K562 (cell line): Measurements from ENCODE around the gene TEX261. TPM values are rescaled to one million over a fixed set of nuclear protein-coding genes. Genes with fewer than 3 reads are reported as not detected.

Source experiments
- ATAC-seq: fragments of 200-7000 bp; cut with Tn5 transposase; 3 replicates; pipeline ENCODE4 v1.9.1; 2020; ENCODE audit warnings: moderate library complexity
- BruUV-seq: library from RNA; stranded (reverse); fragments of 400-500 nt; replicated peaks from 2 replicates; lab custom pipeline; 2021; lab: Mats Ljungman, UMichigan
- CTCF ChIA-PET: fragments of 300-600 bp; formaldehyde crosslinking; extraction: SDS; loops from one replicate; lab custom pipeline; 2021; ENCODE audit warnings: low intra/inter-chr PET ratio; lab: Yijun Ruan, JAX
- POLR2A ChIA-PET: fragments of 300-600, 350-650 bp; sonication (Branson Sonifier 250); formaldehyde crosslinking; extraction: SDS; loops from one replicate; lab custom pipeline; 2021; ENCODE audit warnings: antibody characterized with exemption, inconsistent platforms; lab: Yijun Ruan, JAX
- DNase-seq, 4 experiments: peaks; one replicate each; pipeline versions ENCODE4 v3.0.0 to v3.0.0-alpha.2; 2011 to 2018; ENCODE audit warnings: low spot score in 3 of 4, mixed read lengths in 3 of 4; ENCODE audit errors: extremely low read depth in 1 of 4
- FAIRE-seq: peaks from 2 replicates; lab custom pipeline; 2011; peaks lifted over from hg19 to GRCh38; lab: Jason Lieb, UNC
- H2AFZ ChIP-seq: 2 replicates; pipeline ENCODE4 v1.6.0; 2011; ENCODE audit warnings: low read depth, low read length, control low read depth, inconsistent platforms
- H3K27ac ChIP-seq: fragments of 200-600 bp; 3 replicates; pipeline ENCODE4 v1.8.0; 2011; ENCODE audit warnings: low read depth, mild to moderate bottlenecking, control low read depth, inconsistent platforms, low read length, moderate library complexity, mixed read lengths; ENCODE audit errors: extremely low read depth
- H3K27me3 ChIP-seq, 2 experiments: fragments of 300-600 bp in 1 of 2; 2 replicates in 1 of 2; 3 replicates in 1 of 2; pipeline versions ENCODE4 v1.6.0 to v1.8.0; 2011; ENCODE audit warnings: inconsistent platforms in 2 of 2, low read length in 2 of 2, mild to moderate bottlenecking in 1 of 2, mixed read lengths in 1 of 2, moderate library complexity in 1 of 2; ENCODE audit not compliant: control insufficient read depth in 2 of 2, insufficient read depth in 2 of 2
- H3K36me3 ChIP-seq: fragments of 300-600 bp; 3 replicates; pipeline ENCODE4 v1.8.0; 2011; ENCODE audit warnings: mild to moderate bottlenecking, low read length, inconsistent platforms; ENCODE audit not compliant: control insufficient read depth, insufficient read depth
- H3K4me1 ChIP-seq, 2 experiments: fragments of 200-600 bp in 1 of 2; replicated peaks in 1 of 2; 2 replicates in 1 of 2; 3 replicates in 1 of 2; pipeline versions ENCODE4 v1.5.1 to v1.8.0; 2011; ENCODE audit warnings: inconsistent platforms in 2 of 2, low read length in 2 of 2, mild to moderate bottlenecking in 1 of 2, mixed read lengths in 1 of 2, moderate library complexity in 1 of 2; ENCODE audit not compliant: control insufficient read depth in 2 of 2, insufficient read depth in 2 of 2
- H3K4me2 ChIP-seq: 2 replicates; pipeline ENCODE4 v1.6.1; 2011; ENCODE audit warnings: low read length, control low read depth, inconsistent platforms, mixed read lengths; ENCODE audit not compliant: insufficient read depth
- H3K4me3 ChIP-seq: fragments of 200-600 bp; sonication (generic), shearing (Covaris generic); 2 replicates; pipeline ENCODE4 v1.5.1; 2016; ENCODE audit warnings: control low read depth, inconsistent platforms
- H3K79me2 ChIP-seq: fragments of 200-600 bp; 3 replicates; pipeline ENCODE4 v1.8.0; 2011; ENCODE audit warnings: low read length, inconsistent platforms; ENCODE audit not compliant: control insufficient read depth, insufficient read depth
- H3K9ac ChIP-seq, 2 experiments: 2 replicates each; pipeline versions ENCODE4 v1.6.0 to v1.6.1; 2011; ENCODE audit warnings: low read depth in 2 of 2, low read length in 2 of 2, control low read depth in 1 of 2, inconsistent platforms in 1 of 2, mild to moderate bottlenecking in 1 of 2, mixed read lengths in 1 of 2; ENCODE audit not compliant: insufficient read depth in 1 of 2
- H3K9me1 ChIP-seq: one replicate; pipeline ENCODE4 v1.6.0; 2011; ENCODE audit warnings: inconsistent platforms, mild to moderate bottlenecking, low read length, moderate library complexity; ENCODE audit not compliant: control insufficient read depth, insufficient read depth
- H3K9me3 ChIP-seq: replicated peaks from 2 replicates; pipeline ENCODE4 v1.5.1; 2011; ENCODE audit warnings: low read depth, low read length, inconsistent platforms; ENCODE audit not compliant: control insufficient read depth, insufficient read depth
- H4K20me1 ChIP-seq: replicated peaks from 2 replicates; pipeline ENCODE4 v1.6.1; 2011; ENCODE audit warnings: low read length, inconsistent platforms, mixed read lengths; ENCODE audit not compliant: control insufficient read depth, insufficient read depth
- CEBPZ ChIP-seq: fragments of 150-350 bp; IDR thresholded peaks from 2 replicates; pipeline ENCODE4 v1.6.1; 2014; ENCODE audit warnings: low read depth, mild to moderate bottlenecking, low read length, borderline replicate concordance
- LCOR ChIP-seq: sonication (generic); formaldehyde crosslinking; IDR thresholded peaks from 2 replicates; pipeline ENCODE4 v1.8.0; 2022; ENCODE audit warnings: mild to moderate bottlenecking, missing genetic modification reagents
- MNT ChIP-seq, 2 experiments: fragments of 450-650 bp; conservative IDR thresholded peaks; 2 replicates each; pipeline ENCODE4 v1.6.1; 2017; ENCODE audit warnings: mild to moderate bottlenecking in 2 of 2, moderate library complexity in 2 of 2
- ZBTB40 ChIP-seq, 2 experiments: fragments of 450-650 bp in 1 of 2; sonication (generic) in 1 of 2; formaldehyde crosslinking in 1 of 2; IDR thresholded peaks; 2 replicates each; pipeline versions ENCODE4 v1.7.1 to v1.9.0; 2016 to 2022; ENCODE audit warnings: inconsistent platforms in 1 of 2, mild to moderate bottlenecking in 1 of 2, missing genetic modification reagents in 1 of 2
- ZNF316 ChIP-seq: fragments of 450-650 bp; IDR thresholded peaks from 2 replicates; pipeline ENCODE4 v1.6.1; 2016
- WGBS: fragments of 100-300 bp; shearing (Covaris generic); methylation state at CpG from one replicate; pipeline ENCODE4 v1.1.6; 2016; ENCODE audit warnings: low coverage, mixed read lengths; ENCODE audit not compliant: insufficient coverage; ENCODE audit errors: missing lambda C conversion rate; 5-methylcytosine and 5-hydroxymethylcytosine counted together
- in situ Hi-C: fragments of 300-500 bp; cut with MboI; formaldehyde crosslinking; loops from 4 replicates; pipeline ENCODE4 v1.15.0; 2018; ENCODE audit warnings: inconsistent platforms, mixed read lengths
- intact Hi-C: fragments of 100-400 bp; cut with micrococcal nuclease; formaldehyde crosslinking; loops from 2 replicates; pipeline ENCODE4 v1.14.2; 2022
- polyA plus RNA-seq, 8 experiments: library from polyadenylated mRNA; depleted of rRNA in 4 of 8; stranded (reverse) in 5 of 8; unstranded in 3 of 8; fragments of >200 nt; fragmentation: Nextera tagmentation in 2 of 8; fragmentation: Illumina TruSeq in 1 of 8; extraction: Ambion mirVana in 2 of 8; extraction: Trizol in 1 of 8; gene quantifications; 2 replicates each; pipeline versions ENCODE4 v1.2.1 to v1.2.3, GENCODE V29; 2011 to 2014; ENCODE audit warnings: inconsistent platforms in 1 of 8, missing spikeins in 1 of 8
- total RNA-seq, 7 experiments: library from RNA; depleted of rRNA in 6 of 7; stranded (reverse); fragments of >200 nt in 6 of 7; fragmentation: Illumina TruSeq in 2 of 7; extraction: Trizol in 2 of 7; gene quantifications; 2 replicates each; pipeline versions ENCODE4 v1.2.1 to v1.2.3, GENCODE V29; 2011 to 2021; ENCODE audit warnings: low replicate concordance in 1 of 7

Gene TEX261
- total and polyA plus RNA-seq, 9 of the 15 experiments (the other 6 are each of a cell fraction or from before 2014, with no cell fraction given), result 11.9 to 110 (median 51.9) TPM

GRCh38 chr2:70994009-70994698, 519 bp downstream of the TEX261 start:
- peak overlapping the region; percentile 87 for H3K4me3 ChIP-seq
- H3K4me2 ChIP-seq, result peak overlapping the region; percentile 89
- ATAC-seq (peak; percentile 70), FAIRE-seq (peak; percentile 86), DNase-seq (peak in 3 of 4 experiments; percentile 43 to 70 (median 59))
- ChIA-PET CTCF (interaction anchor here (0.6 to 2.2 kb wide), 3 partner anchors 14 to 132 kb away, joined by 3 to 9 read pairs (median 3); no protein-coding TSS in a partner anchor), POLR2A (no interaction called here)
- under 1% methylated on average over 35 of the region's 49 CpGs for WGBS
- intact Hi-C loops, result loop anchor here (10.0 kb wide), 1 partner anchor 141 kb away; the partner anchor contains the start of genes MCEE and MPHOSPH10
- H3K9me1 ChIP-seq, result no peaks in the 10 kb centered on the region
- BruUV-seq, result no TSS peak
- peaks cover 12 to 22% of the 10 kb centered on the region in 2 experiments; a peak in 4 of 5 replicates for H3K4me1 ChIP-seq
- H3K27ac ChIP-seq, result peak overlapping the region; percentile 65
- H3K79me2 ChIP-seq, result peaks cover 20% of the 10 kb centered on the region
- H4K20me1 ChIP-seq, result peaks cover 9% of the 10 kb centered on the region; the same call in 1 of the 2 replicates
- H3K27me3 ChIP-seq, result no peaks in the 10 kb centered on the region
- peak overlapping the region; percentile 73 for H2AFZ ChIP-seq
- peak overlapping the region; percentile 76 to 99 for H3K9ac ChIP-seq
- H3K9me3 ChIP-seq, result no peaks in the 10 kb centered on the region
- in situ Hi-C loops, result no loop called here
- peaks cover 37% of the 10 kb centered on the region for H3K36me3 ChIP-seq
- no peak for TF ChIP-seq ZNF316
- TF ChIP-seq LCOR (CRISPR knock-in tag), result no peak
- no peak for TF ChIP-seq CEBPZ
- TF ChIP-seq ZBTB40 (IDR thresholded peaks at IDR 0.05), result peak; percentile 55; the same call in 1 of the 2 replicates
- TF ChIP-seq ZBTB40 (CRISPR knock-in tag; IDR thresholded peaks at IDR 0.05), result no peak
- TF ChIP-seq MNT (conservative IDR thresholded peaks at IDR 0.05), result peak in 1 of 2 experiments; percentile 49; a peak in 2 of 4 replicates
